GM19328 (cell line): ENCODE data around the gene LRIT2.
"Not testable (repeated sequence)": the region's sequence is repeated elsewhere in the genome, so short reads cannot be mapped to it uniquely, and the experiment has no call there.

Experiments
- ATAC-seq: cut with Tn5 transposase; IDR thresholded peaks from one replicate; pipeline ENCODE4 v1.9.1; 2021; ENCODE audit warnings: mild to moderate bottlenecking, moderate library complexity; ENCODE audit not compliant: unreplicated experiment

The LRIT2 gene

DNA sequence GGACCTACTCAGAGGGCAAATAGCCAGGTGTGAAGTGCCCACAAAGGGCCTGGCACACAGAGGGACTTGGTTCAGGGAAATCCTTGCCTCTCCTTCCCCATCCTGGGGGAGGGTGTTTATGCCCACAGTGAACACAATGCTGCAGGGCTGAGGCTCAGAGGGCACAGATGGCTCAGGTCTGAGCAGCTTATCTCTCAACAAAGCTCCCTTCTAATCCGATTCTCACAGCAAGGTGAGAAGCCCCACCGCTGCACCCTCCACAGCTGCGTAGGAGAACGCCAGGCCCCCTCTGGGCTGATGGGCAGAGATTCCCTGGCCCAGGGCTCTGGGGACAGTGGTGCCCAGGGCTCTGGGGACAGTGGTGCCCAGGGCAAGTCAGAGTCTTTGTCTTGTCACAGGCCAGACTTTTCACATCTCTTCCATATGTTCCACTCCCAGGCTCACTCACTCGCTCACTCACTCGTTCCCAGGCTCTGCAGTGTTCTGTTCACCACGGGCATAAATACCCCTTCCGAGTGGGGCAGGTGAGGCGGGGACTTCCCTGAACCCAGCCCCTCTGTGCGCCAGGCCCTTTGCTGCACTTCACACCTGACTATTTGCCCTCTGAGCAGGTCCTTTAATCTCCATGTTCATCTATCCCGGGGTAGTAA, 39.7 kb downstream of the LRIT2 start:
- ATAC-seq = no peak

DNA sequence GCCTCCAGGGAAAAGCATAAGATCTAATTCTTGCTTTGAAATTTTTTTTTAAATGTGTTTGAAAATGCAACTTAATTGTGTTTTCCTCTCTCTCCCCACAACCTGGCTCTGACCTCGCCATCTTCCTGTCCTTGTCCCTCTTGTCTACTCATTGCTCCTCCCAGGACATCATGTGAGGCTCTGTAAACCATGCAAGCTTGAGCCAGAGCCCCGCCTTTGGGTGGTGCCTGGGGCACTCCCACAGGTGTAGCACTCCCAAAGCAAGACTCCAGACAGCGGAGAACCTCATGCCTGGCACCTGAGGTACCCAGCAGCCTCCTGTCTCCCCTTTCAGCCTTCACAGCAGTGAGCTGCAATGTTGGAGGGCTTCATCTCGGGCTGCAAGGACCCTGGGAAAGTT, 40.8 kb downstream of the LRIT2 start:
- no peak for ATAC-seq

DNA sequence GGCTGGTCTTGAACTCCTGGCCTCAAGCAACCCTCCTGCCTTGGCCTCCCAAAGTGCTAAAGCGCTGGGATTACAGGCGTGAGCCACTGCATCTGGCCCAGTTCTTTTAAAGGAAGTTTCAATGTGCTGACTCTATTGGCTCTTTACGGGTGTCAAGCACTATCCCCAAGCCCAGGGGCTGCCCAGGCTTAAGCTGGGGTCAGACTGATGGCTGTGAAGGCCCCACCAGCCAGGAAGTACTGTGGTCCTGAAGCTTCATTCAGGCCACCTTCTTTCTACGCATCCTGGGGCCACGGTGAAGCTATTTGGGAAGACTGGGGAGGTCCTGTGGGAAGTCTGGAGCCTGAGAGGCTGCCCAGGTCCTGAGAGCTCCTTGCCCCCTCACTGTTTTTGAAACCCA, 43.7 kb downstream of the LRIT2 start:
- ATAC-seq = no peak

DNA sequence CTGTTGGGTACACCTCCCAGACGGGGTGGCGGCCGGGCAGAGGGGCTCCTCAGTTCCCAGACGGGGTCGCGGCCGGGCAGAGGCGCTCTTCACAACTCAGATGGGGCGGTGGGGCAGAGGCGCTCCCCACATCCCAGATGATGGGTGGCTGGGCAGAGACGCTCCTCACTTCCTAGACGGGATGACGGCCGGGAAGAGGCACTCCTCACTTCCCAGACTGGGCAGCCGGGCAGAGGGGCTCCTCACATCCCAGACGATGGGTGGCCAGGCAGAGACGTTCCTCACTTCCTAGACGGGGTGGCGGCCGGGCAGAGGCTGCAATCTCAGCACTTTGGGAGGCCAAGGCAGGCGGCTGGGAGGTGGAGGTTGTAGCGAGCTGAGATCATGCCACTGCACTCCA, 45.0 kb downstream of the LRIT2 start:
- ATAC-seq = not testable (repeated sequence)

DNA sequence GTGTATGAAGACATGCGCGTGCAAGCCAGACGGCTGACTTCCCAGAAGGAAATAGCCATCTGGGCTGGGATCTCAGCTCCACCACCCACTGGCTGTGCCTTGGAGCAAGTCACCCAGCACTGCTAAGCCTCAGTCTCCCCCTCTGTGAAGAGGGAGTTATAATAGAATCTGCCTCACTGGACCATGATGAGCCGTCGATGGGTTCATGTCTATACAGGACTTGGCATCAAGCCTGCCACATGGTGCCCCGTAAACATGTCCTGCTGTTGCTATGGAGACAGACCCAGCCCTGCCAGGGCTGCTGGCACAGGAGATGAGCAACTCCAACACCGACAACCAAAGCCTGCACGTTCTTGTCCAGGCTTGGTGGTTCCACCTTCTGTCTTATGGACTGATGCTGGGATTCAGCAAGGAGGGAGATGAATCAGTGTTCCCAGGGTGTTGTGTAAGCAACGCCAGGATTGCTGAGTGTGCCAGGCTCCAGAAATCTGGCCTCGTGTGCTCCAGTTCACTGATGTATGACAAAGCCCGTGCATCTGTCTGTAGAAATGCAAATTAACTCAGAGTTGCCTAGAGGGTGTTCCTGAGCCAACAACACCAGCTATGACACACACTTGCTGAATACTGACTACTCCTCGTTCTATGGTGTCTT, 46.2 kb downstream of the LRIT2 start:
- peak; percentile 90 for ATAC-seq

DNA sequence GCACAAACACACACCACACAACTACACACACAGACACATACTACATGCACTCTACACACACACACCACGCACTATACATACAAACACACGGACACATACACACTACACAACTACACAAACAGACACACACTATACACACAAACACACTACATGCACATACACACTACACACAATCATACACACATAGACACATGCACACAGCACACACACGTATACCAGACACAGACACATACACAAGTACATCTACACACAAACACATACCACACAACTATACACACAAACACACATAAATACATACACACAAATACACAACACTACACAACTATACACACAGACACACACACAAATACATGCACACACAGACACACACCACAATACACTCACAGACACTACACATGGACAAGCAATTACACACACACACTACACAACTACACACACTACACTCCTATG, 47.2 kb downstream of the LRIT2 start:
- ATAC-seq = no peak

DNA sequence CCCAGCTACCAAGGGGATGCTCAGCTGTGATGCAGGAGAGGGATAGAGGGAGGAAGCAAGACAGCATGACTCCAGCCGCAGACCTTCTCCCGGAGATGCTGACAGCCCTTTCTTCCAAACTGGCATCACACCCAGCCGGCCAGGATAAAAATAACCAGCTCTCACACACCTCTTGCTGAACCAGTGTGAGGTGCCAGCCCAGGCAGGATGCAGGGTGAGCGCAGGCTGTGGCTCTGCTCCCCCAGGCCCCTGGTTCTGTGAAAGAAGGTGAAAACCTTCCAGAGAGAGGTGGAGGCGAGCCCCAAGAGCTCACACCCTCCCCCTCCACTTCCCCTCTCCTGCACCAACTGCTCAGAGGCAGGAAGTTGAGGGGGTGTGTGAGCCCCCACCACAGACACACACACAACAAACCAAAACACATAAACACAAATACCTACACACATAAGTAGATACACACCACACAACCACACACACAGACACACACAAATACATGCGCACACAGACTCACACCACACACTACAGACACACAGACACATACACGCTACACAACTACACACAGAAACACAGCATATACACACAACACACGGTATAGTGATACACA, 47.7 kb downstream of the LRIT2 start:
- peak; percentile 39 for ATAC-seq

DNA sequence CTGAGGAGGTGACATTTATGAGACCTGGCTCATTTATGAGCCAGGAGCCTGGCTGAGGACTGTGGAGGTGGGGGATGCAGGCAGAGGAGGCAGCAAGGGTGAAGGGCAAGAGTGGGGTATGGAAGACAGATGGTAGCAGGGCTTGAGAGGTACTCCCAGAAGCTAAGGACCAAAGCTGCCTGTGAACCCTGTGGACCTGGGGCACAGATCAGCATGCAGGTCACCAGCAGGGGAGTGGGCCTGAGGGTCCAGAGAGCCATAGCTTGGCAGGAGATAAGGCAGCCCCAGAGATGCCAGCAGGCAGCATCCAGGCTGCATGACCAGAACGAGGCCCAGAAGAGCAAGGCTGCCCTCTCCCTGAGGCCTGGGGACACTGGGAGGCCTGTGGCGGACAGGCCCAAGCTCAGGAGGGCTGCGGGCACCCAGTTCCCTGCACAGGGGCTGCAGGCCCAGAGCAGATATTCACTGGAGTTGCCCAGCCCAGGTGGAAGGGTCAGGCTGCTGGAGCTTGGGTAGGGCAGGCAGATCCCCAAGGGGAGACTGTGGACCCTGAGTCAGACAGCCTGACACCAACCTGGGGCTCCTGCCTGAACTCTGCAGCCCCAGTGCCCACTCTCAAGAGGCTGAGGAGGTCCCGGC, 48.4 kb downstream of the LRIT2 start:
- no peak for ATAC-seq

DNA sequence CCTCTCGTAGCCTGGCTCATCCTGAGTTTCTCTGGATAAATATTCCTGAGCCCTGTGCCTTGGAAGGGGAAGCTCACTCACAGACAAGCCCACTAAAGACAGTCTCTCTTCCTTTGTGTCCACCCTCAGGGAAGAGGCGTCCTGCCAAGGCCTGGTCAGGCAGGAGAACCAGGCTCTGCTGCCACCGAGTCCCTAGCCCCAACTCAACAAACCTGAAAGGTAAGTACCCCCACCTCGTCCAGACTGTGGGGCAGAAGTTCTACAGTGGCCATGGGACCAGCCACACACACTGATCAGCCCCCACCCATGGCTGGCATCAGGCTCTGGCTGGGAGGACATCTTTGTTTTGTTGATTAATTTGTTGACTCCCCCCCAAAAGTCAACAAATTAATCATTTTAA, 49.0 kb downstream of the LRIT2 start:
- ATAC-seq = no peak

DNA sequence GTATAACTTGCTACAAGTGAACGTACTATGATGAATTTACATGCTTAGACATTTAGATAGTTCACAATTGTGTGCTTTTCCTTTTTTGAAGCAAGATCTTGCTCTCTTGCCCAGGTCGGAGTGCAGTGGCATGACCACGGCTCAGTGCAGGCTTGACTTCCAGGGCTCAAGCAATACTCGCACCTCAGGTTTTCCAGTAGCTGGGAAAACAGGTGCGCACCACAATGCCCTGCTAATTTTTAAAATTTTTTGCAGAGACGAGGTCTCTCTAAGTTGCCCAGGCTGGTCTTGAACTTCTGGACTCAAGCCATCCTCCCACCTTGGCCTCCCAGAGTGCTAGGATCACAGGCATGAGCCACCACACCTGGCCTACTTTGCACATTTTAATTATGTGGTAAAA, 49.9 kb downstream of the LRIT2 start:
- ATAC-seq = no peak

DNA sequence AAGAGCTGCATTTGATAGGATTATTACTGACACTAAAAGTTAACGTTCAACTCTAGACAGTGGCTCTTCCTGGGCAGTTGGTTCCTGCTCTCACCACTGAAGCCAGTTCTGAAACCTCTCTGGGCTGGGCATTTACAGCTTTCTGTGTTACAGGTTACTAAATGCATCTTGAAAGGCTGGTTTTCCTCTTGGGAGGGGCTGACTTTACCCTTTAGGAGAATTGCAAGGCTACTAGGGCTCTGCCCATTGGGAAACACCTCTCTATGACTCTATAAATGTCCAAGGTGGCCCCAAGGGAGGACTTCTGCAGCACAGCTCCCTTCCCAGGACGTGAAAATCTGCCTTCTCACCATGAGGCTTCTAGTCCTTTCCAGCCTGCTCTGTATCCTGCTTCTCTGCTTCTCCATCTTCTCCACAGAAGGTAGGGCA, 51.8 kb downstream of the LRIT2 start, which contains the start of gene GPR15LG:
Gene GPR15LG (plus strand): TSS at position 301 of the 429 bp plus-strand sequence. CDS start 51 bp downstream, at position 352.
- no peak for ATAC-seq

DNA sequence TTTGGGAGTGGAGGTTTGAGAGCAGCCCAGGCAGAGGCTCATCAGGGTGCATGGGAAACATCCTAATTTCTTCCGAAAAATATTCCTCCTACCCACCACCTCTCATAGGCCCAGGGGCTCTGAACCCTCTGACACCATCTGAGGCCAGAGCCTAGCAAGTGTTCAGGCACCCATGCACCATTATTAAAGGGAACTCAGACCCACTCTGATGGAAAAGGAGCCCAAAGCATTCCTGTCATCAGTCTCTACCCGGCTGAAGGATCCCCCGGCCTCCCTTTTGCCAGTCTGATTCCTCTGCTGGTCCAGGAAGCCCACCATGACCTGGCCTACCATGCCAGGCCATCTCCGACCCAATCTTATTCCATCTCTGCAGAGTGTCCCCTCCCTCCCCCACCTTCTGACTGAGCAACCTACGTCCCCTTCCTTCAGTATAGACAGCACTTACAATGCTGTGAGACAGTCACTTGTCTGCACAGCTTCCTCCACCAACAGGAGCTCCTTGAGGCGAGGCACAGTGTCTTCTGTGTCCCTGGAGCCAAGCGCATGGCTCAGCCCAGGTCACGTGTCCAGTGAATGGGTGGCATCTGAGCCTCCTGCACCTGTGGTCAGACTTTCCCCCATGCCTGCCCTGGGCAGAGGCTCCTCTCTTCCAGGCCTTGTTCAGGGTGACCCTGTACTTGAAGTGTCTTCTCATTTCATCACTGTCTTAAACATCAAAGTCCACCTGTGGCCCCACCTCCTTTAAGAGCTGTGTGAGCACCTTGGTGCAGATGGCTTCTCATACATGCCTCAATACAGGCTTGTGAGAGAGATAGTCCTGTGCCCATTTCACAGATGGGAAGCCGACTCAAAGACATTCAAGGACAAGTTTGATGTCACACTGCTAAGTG, 52.6 kb downstream of the LRIT2 start:
- ATAC-seq = no peak

DNA sequence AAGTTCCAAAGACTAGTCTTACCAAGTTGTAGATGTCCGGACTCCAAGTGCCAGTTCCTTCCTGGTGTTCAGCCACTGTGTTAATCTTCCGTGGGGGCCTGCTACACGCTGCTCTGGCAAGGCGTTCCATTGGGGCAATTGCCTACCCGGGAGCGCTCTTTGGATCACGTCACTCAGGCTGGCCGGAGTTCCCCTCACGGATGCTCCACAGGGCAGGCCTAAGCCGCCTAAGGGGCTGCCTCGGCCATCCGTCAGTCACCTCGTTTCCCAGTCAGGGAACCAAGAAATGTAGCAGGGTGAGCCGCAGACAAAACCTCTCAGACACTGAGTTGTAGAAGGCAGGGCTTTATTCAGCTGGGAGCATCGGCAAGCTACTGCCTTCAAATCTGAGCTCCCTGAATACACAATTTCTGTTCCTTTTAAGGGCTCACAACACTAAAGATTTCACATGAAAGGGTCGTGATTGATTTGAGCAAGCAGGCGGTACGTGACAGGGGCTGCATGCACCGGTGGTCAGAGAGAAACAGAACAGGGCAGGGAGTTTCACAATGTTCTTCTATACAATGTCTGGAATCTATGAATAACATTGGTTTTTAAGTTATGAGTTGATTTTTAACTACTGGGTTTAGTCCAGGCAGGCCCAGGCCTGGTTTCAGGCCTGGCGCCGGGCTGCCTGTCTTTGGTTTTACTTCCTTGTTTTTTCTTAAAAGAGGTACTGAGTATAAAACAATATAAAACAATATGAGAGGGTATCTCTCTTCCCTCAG, 53.5 kb downstream of the LRIT2 start:
- ATAC-seq = not testable (repeated sequence)

DNA sequence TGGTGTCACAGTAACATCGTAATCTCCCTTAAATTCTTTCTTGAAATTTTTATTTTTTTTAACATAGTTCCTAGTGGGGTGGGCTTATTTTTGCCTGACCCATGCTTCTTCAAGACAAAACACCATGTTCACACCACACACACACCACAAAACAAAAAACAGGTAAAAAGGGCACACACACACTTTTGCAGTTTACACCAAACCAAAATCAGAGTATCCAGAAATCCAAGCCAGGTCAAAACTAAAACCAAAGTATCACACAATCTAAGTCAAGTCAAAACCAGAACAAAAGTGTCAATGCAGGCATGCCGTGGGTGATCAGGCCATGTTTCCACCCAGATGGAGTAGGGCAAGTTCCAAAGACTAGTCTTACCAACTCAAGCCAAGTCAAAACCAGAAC, 54.1 kb downstream of the LRIT2 start:
- not testable (repeated sequence) for ATAC-seq
